Endothelial cell of umbilical vein (primary cell): ENCODE measurements around the gene KRT81. TPM values are rescaled to one million over a fixed set of nuclear protein-coding genes. Genes with fewer than 3 reads are reported as not detected.

ENCODE experiments used
- BruUV-seq: library from RNA; stranded (reverse); fragments of 400-500 nt; replicated peaks from 2 replicates; lab custom pipeline; 2021; lab: Mats Ljungman, UMichigan
- CTCF ChIA-PET: fragments of 300-600, 350-600 bp; sonication (Branson Sonifier 250); formaldehyde crosslinking; loops from one replicate; lab custom pipeline; 2021; ENCODE audit warnings: antibody characterized with exemption, inconsistent platforms; lab: Charles Lee
- POLR2A ChIA-PET: fragments of 300-600, 350-600 bp; sonication (Branson Sonifier 250); formaldehyde crosslinking; loops from one replicate; lab custom pipeline; 2021; ENCODE audit warnings: antibody characterized with exemption, inconsistent platforms; lab: Charles Lee
- DNase-seq: peaks from one replicate; pipeline ENCODE4 v3.0.0-alpha.2; 2011; ENCODE audit warnings: low read depth, low spot score
- FAIRE-seq: peaks from 2 replicates; lab custom pipeline; 2011; peaks lifted over from hg19 to GRCh38; lab: Jason Lieb, UNC
- H2AFZ ChIP-seq: 2 replicates; pipeline ENCODE4 v1.6.0; 2012; ENCODE audit warnings: low read depth, low read length, control low read depth, inconsistent platforms
- H3K27ac ChIP-seq: 2 replicates; pipeline ENCODE4 v1.5.1; 2011; ENCODE audit warnings: low read depth, mild to moderate bottlenecking, control low read depth, low read length, moderate library complexity; ENCODE audit not compliant: insufficient read depth
- H3K27me3 ChIP-seq, 2 experiments: 2 replicates each; pipeline versions ENCODE4 v1.6.0 to v1.6.1; 2011; ENCODE audit warnings: low read length in 2 of 2, mixed read lengths in 1 of 2; ENCODE audit not compliant: control insufficient read depth in 2 of 2, insufficient read depth in 2 of 2
- H3K36me3 ChIP-seq, 2 experiments: 2 replicates in 1 of 2; 3 replicates in 1 of 2; pipeline ENCODE4 v1.5.1; 2011; ENCODE audit warnings: low read length in 2 of 2, mild to moderate bottlenecking in 1 of 2, moderate library complexity in 1 of 2; ENCODE audit not compliant: control insufficient read depth in 2 of 2, insufficient read depth in 2 of 2; ENCODE audit errors: extremely low read depth in 1 of 2
- H3K4me1 ChIP-seq: 3 replicates; pipeline ENCODE4 v1.5.1; 2011; ENCODE audit warnings: mild to moderate bottlenecking, low read length; ENCODE audit not compliant: control insufficient read depth, insufficient read depth; ENCODE audit errors: extremely low read depth
- H3K4me2 ChIP-seq: 2 replicates; pipeline ENCODE4 v1.6.1; 2011; ENCODE audit warnings: low read length, control low read depth, mixed read lengths; ENCODE audit not compliant: insufficient read depth
- H3K4me3 ChIP-seq, 3 experiments: fragments of 200-600 bp in 1 of 3; sonication (generic), shearing (Covaris generic) in 1 of 3; replicated peaks in 1 of 3; 2 replicates each; pipeline ENCODE4 v1.5.1; 2011 to 2016; ENCODE audit warnings: control low read depth in 3 of 3, low read length in 3 of 3, mild to moderate bottlenecking in 2 of 3, inconsistent platforms in 1 of 3, low read depth in 1 of 3, moderate library complexity in 1 of 3; ENCODE audit not compliant: insufficient read depth in 1 of 3
- H3K79me2 ChIP-seq: 2 replicates; pipeline ENCODE4 v1.6.0; 2012; ENCODE audit warnings: low read length, inconsistent platforms; ENCODE audit not compliant: control insufficient read depth, insufficient read depth
- H3K9ac ChIP-seq: replicated peaks from 2 replicates; pipeline ENCODE3; 2011; ENCODE audit warnings: low read length, control low read depth; ENCODE audit not compliant: insufficient read depth; ENCODE audit errors: extremely low read depth
- H3K9me1 ChIP-seq: replicated peaks from 3 replicates; pipeline ENCODE4 v1.6.0; 2011; ENCODE audit warnings: mild to moderate bottlenecking, low read length; ENCODE audit not compliant: control insufficient read depth, insufficient read depth; ENCODE audit errors: extremely low read depth
- H3K9me3 ChIP-seq: replicated peaks from 2 replicates; pipeline ENCODE4 v1.5.1; 2012; ENCODE audit warnings: low read length, inconsistent platforms; ENCODE audit not compliant: control insufficient read depth, insufficient read depth
- H4K20me1 ChIP-seq: replicated peaks from 2 replicates; pipeline ENCODE3; 2011; ENCODE audit warnings: mild to moderate bottlenecking, low read length; ENCODE audit not compliant: control insufficient read depth, insufficient read depth; ENCODE audit errors: extremely low read depth
- CTCF ChIP-seq, 2 donors: IDR thresholded peaks; 1 replicate in 1 of 2; 2 replicates in 1 of 2; pipeline ENCODE4 v1.5.1; 2011; ENCODE audit warnings: low read length in 2 of 2, mild to moderate bottlenecking in 2 of 2, moderate library complexity in 2 of 2, control low read depth in 1 of 2, inconsistent platforms in 1 of 2, low read depth in 1 of 2; ENCODE audit not compliant: insufficient read depth in 1 of 2; ENCODE audit errors: extremely low read depth in 1 of 2
- EZH2 ChIP-seq: IDR thresholded peaks from 2 replicates; pipeline ENCODE4 v1.6.1; 2012; ENCODE audit warnings: borderline replicate concordance, low read depth, mild to moderate bottlenecking, moderate library complexity, low read length, inconsistent platforms; ENCODE audit not compliant: severe bottlenecking
- FOS ChIP-seq: IDR thresholded peaks from 2 replicates; pipeline ENCODE4 v1.6.1; 2011; ENCODE audit warnings: mild to moderate bottlenecking, low read length, moderate library complexity, borderline replicate concordance; ENCODE audit not compliant: insufficient read depth
- GATA2 ChIP-seq: IDR thresholded peaks from 2 replicates; pipeline ENCODE4 v1.7.0; 2011; ENCODE audit warnings: low read depth, mild to moderate bottlenecking, moderate library complexity, mixed read lengths, low read length; ENCODE audit not compliant: insufficient read length, insufficient read depth
- JUN ChIP-seq: IDR thresholded peaks from 2 replicates; pipeline ENCODE4 v1.6.1; 2011; ENCODE audit warnings: borderline replicate concordance, low read depth; ENCODE audit not compliant: insufficient read length, insufficient read depth
- MAX ChIP-seq: IDR thresholded peaks from 2 replicates; pipeline ENCODE4 v1.6.1; 2011; ENCODE audit not compliant: insufficient read depth, insufficient read length
- MYC ChIP-seq: IDR thresholded peaks from one replicate; pipeline ENCODE4 v1.6.1; 2011; ENCODE audit warnings: mild to moderate bottlenecking, low read depth, low read length
- POLR2A ChIP-seq: IDR thresholded peaks from 2 replicates; pipeline ENCODE4 v1.6.1; 2012; ENCODE audit warnings: low read depth, mild to moderate bottlenecking, control low read depth, low read length
- POLR2AphosphoS5 ChIP-seq: IDR thresholded peaks from 2 replicates; pipeline ENCODE4 v1.6.1; 2012; ENCODE audit warnings: low read depth, mild to moderate bottlenecking, control low read depth, low read length, moderate library complexity; ENCODE audit not compliant: insufficient read depth
- dilution Hi-C: fragments of 300-500 bp; cut with MboI; formaldehyde crosslinking; loops from one replicate; pipeline ENCODE4 v1.15.0; 2019; ENCODE audit warnings: low sequenced_read_pairs; ENCODE audit not compliant: extremely low pct_ligation_motif_present
- intact Hi-C: fragments of 100-400 bp; cut with micrococcal nuclease; formaldehyde crosslinking; loops from one replicate; pipeline ENCODE4 v1.10.0; 2022
- polyA plus RNA-seq, 4 experiments: library from polyadenylated mRNA; depleted of rRNA in 3 of 4; stranded (reverse) in 3 of 4; unstranded in 1 of 4; fragments of >200 nt; gene quantifications; 2 replicates each; pipeline versions ENCODE4 v1.2.1 to v1.2.3, GENCODE V29; 2011 to 2012; ENCODE audit warnings: missing spikeins in 1 of 4
- total RNA-seq: library from RNA; stranded (reverse); gene quantifications from 2 replicates; pipeline ENCODE4 v1.2.3, GENCODE V29; 2021

KRT81 gene
- total and polyA plus RNA-seq, 2 donors (not counting 3 experiments of a cell fraction or from before 2014, with no cell fraction given) = not detected

- Histone ChIP-seq H4K20me1 (no peaks in the 10 kb centered on the region), H3K79me2 (no peaks in the 10 kb centered on the region), H2AFZ (no peak overlapping the region), H3K9me1 (no peaks in the 10 kb centered on the region), H3K4me3 (no peak overlapping the region), H3K9ac (no peak overlapping the region), H3K36me3 (no peaks in the 10 kb centered on the region), H3K27ac (no peak overlapping the region), H3K4me2 (no peak overlapping the region), H3K4me1 (peaks cover 6% of the 10 kb centered on the region), H3K9me3 (no peaks in the 10 kb centered on the region), H3K27me3 (peaks cover 2 to 6% of the 10 kb centered on the region in 2 experiments)
- DNase-seq = no peak
- TF ChIP-seq MYC = no peak
- no peak for TF ChIP-seq MAX
- TF ChIP-seq JUN = no peak
- peak; percentile 9 to 38 for TF ChIP-seq CTCF (IDR thresholded peaks at IDR 0.05; ENCODE audit: extremely low read depth in 1 of 2, insufficient read depth in 1 of 2, low read depth in 1 of 2, low read length in 2 of 2)
- TF ChIP-seq POLR2AphosphoS5 = peak; percentile 8
- TF ChIP-seq FOS = no peak
- TF ChIP-seq EZH2 = peak; percentile 37
- TF ChIP-seq POLR2A = no peak
- TF ChIP-seq GATA2 = no peak
- intact Hi-C loops (no loop called here), dilution Hi-C loops (no loop called here)
- ChIA-PET POLR2A (interaction anchor here (0.8 kb wide), 1 partner anchor 67 kb away, joined by 3 read pairs; no protein-coding TSS in a partner anchor), CTCF (interaction anchor here (1.2 to 1.5 kb wide), 5 partner anchors 29 to 620 kb away, joined by 3 to 6 read pairs (median 3); no protein-coding TSS in a partner anchor)
- BruUV-seq = no TSS peak
- no peak for FAIRE-seq
Measured at GRCh38 chr12:52250048-52250990, 41.0 kb downstream of the KRT81 start.
